Smooth muscle cell (in vitro differentiated cells): ENCODE results near the gene SLC39A7. TPM values are rescaled to one million over a fixed set of nuclear protein-coding genes. Genes with fewer than 3 reads are reported as not detected.

ENCODE experiments used
- DNase-seq: peaks from one replicate; lab custom pipeline; 2025; ENCODE audit not compliant: unreplicated experiment; lab: John Stamatoyannopoulos, UW
- H2AFZ ChIP-seq: fragments of 200-600 bp; sonication (generic); 2 replicates; pipeline ENCODE4 v1.6.0; 2016; ENCODE audit warnings: antibody characterized with exemption, low read depth, mild to moderate bottlenecking
- H3F3A ChIP-seq: fragments of 200-600 bp; sonication (generic); 2 replicates; pipeline ENCODE4 v1.6.0; 2017; ENCODE audit warnings: antibody characterized with exemption, low read depth
- H3K27ac ChIP-seq: fragments of 200-600 bp; sonication (generic); 2 replicates; pipeline ENCODE4 v1.5.1; 2016; ENCODE audit warnings: low read depth, mild to moderate bottlenecking
- H3K27me3 ChIP-seq: fragments of 200-600 bp; sonication (generic); 2 replicates; pipeline ENCODE4 v1.6.1; 2016; ENCODE audit warnings: low read depth, mild to moderate bottlenecking
- H3K36me3 ChIP-seq: fragments of 200-600 bp; sonication (generic); 2 replicates; pipeline ENCODE4 v1.5.1; 2016; ENCODE audit warnings: low read depth
- H3K4me1 ChIP-seq: fragments of 200-600 bp; sonication (generic); 2 replicates; pipeline ENCODE4 v1.5.1; 2016; ENCODE audit warnings: low read depth
- H3K4me2 ChIP-seq: fragments of 200-600 bp; sonication (generic); 2 replicates; pipeline ENCODE4 v1.6.0; 2016; ENCODE audit warnings: mild to moderate bottlenecking
- H3K4me3 ChIP-seq: fragments of 200-600 bp; sonication (generic); 2 replicates; pipeline ENCODE4 v1.5.1; 2016; ENCODE audit warnings: mild to moderate bottlenecking
- H3K79me2 ChIP-seq: fragments of 200-600 bp; sonication (generic); 2 replicates; pipeline ENCODE4 v1.6.0; 2016; ENCODE audit warnings: low read depth, mild to moderate bottlenecking
- H3K9ac ChIP-seq: fragments of 200-600 bp; sonication (generic); 2 replicates; pipeline ENCODE4 v1.6.0; 2016; ENCODE audit warnings: low read depth
- H3K9me3 ChIP-seq: fragments of 200-600 bp; sonication (generic); replicated peaks from 2 replicates; pipeline ENCODE4 v1.5.1; 2016; ENCODE audit warnings: low read depth
- H4K20me1 ChIP-seq: fragments of 200-600 bp; sonication (generic); 2 replicates; pipeline ENCODE4 v1.6.0; 2016; ENCODE audit warnings: low read depth
- CTCF ChIP-seq: fragments of 200-600 bp; sonication (generic); IDR thresholded peaks from 2 replicates; pipeline ENCODE4 v1.5.1; 2017; ENCODE audit warnings: borderline replicate concordance, mild to moderate bottlenecking, antibody characterized with exemption; ENCODE audit not compliant: insufficient read depth, poor library complexity, severe bottlenecking
- WGBS: methylation state at CpG from one replicate; pipeline ENCODE4 v1.1.7; 2016; ENCODE audit warnings: low lambda C conversion rate; 5-methylcytosine and 5-hydroxymethylcytosine counted together
- polyA plus RNA-seq: library from polyadenylated mRNA; unstranded; fragments of >200 nt; fragmentation: Nextera tagmentation; extraction: Ambion mirVana; gene quantifications from 2 replicates; pipeline ENCODE4 v1.2.1, GENCODE V29; 2016
- total RNA-seq: library from RNA; depleted of rRNA; stranded (reverse); fragments of >200 nt; gene quantifications from 2 replicates; pipeline ENCODE4 v1.2.3, GENCODE V29; 2014

SLC39A7 gene
- total and polyA plus RNA-seq, 2 experiments from 2014 or later = 87.2 to 112 TPM

DNA sequence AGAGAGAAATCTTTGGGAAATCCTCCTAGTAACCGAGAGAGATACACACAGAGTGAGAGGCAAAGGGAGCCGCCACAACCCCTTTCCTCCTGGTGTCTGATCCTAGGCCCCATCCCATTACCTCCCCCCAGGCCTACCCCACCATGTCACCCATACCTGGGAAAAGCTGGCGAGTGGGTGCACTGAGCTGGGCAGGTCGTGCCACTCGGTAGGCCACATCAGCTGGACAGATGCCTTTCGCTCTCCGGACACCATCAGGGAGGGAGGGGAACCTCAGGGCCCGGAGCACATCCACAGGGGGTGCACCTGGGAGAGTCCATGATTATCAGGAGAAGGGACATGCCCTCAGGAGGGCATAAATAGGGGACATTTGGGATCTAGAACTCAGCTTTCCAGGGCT lies 11.5 kb upstream of the SLC39A7 start:
- H3K4me3 ChIP-seq = no peak overlapping the region
- H3K36me3 ChIP-seq = no peaks in the 10 kb centered on the region
- DNase-seq = no peak
- H3K9ac ChIP-seq = no peak overlapping the region
- H3K79me2 ChIP-seq = no peaks in the 10 kb centered on the region
- H3K4me2 ChIP-seq = no peak overlapping the region
- TF ChIP-seq CTCF = no peak
- H3K4me1 ChIP-seq = peaks cover 10% of the 10 kb centered on the region
- peaks cover 8% of the 10 kb centered on the region for H4K20me1 ChIP-seq
- H3K9me3 ChIP-seq = no peaks in the 10 kb centered on the region
- peaks cover 4% of the 10 kb centered on the region for H3F3A ChIP-seq
- 91% methylated on average over 8 of the region's 8 CpGs for WGBS
- H2AFZ ChIP-seq = no peak overlapping the region
- H3K27me3 ChIP-seq = peaks cover 44% of the 10 kb centered on the region
- H3K27ac ChIP-seq = no peak overlapping the region

DNA sequence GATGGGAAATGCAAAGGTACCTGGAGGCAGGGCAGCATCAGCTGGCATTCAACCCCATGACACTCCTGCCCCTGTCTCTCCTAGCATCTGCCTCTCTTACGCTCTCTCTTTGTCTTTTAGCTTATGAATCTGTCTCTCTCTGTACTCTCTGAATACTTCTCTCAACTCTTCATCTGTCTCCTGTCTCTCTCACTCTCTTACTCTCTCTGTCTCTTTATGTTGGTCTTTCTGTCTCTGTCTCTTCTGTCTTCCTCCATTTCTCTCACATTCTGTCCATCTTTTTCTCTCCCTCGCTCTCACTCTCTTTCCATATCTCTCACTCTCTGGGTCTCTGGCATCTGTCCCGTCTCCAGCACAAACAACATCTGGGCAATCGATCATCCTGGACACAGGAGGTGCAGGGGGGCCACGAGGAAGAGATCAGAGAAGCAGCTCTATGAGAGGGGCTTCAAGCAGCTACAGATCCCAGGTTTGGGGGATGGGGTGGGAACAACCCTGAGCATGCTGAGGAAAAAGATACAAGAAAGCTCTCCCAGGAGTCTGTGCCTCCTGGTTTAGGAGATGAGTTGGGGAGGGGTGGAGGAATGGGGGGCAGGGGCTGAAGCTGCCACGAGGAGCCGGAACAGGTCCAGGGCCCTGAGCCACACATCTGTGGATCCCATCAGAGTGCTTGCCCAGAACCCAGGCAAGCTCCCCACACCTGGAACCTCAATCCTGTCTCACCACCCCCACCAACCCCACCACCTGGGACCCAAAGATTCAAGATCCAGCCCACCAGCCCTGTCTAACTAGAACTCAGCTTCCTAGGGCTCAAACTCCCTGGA lies 10.8 kb upstream of the SLC39A7 start:
- H3K27ac ChIP-seq = no peak overlapping the region
- H2AFZ ChIP-seq = no peak overlapping the region
- no peaks in the 10 kb centered on the region for H3K79me2 ChIP-seq
- H3K9ac ChIP-seq = no peak overlapping the region
- no peak for TF ChIP-seq CTCF
- peaks cover 10% of the 10 kb centered on the region for H3K4me1 ChIP-seq
- H3K4me3 ChIP-seq = no peak overlapping the region
- no peaks in the 10 kb centered on the region for H3K9me3 ChIP-seq
- H3K27me3 ChIP-seq = peaks cover 44% of the 10 kb centered on the region
- DNase-seq = no peak
- WGBS = 82% methylated on average over 7 of the region's 7 CpGs
- H4K20me1 ChIP-seq = peaks cover 15% of the 10 kb centered on the region
- H3K36me3 ChIP-seq = no peaks in the 10 kb centered on the region
- no peak overlapping the region for H3K4me2 ChIP-seq
- peaks cover 4% of the 10 kb centered on the region for H3F3A ChIP-seq

DNA sequence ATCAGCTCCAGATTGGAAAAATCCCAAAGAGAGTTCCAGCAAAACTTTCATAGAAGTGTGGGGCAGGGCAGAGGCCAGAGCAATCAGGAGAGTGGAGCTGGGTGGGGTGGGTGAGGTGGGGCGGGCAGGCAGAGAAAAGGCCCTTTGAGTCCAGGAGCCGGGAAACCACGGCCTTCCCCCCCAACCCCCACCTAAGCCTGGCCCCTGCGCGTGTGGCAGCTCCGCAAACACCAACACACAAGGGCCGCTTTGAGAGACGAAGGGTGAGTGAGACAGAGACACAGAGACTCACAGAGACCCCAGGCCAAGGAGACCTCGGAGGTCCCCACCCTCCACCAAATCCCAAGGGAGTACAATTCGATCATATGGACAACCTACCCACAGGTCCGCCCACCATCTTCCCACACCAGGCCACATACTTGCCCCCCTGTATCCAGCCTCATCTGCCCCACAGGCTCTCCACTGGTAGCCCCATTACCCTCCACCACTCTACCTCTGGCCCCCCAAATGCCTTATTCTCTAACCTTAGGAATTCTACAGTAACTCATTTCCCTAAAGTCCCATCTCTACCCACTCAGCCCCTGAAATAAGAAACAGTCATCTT lies 10.1 kb upstream of the SLC39A7 start:
- Histone ChIP-seq H4K20me1 (peaks cover 22% of the 10 kb centered on the region), H3K4me1 (peaks cover 10% of the 10 kb centered on the region), H3F3A (peaks cover 4% of the 10 kb centered on the region), H3K9me3 (no peaks in the 10 kb centered on the region), H3K27ac (no peak overlapping the region), H3K27me3 (peaks cover 44% of the 10 kb centered on the region), H3K4me2 (no peak overlapping the region), H3K36me3 (no peaks in the 10 kb centered on the region), H3K9ac (no peak overlapping the region), H2AFZ (no peak overlapping the region), H3K4me3 (no peak overlapping the region), H3K79me2 (no peaks in the 10 kb centered on the region)
- DNase-seq = no peak
- TF ChIP-seq CTCF = no peak
- WGBS = 85% methylated on average over 9 of the region's 11 CpGs
